ENCODE results near the gene ZNF660.

Gene ZNF660

GRCh38 chr3:44601749-44602148 lies 17.0 kb downstream of the ZNF660 start:
- no peak for DNase-seq (ENCODE audit: low spot score)
- TF ChIP-seq CTCF (IDR thresholded peaks at IDR 0.05; ENCODE audit: extremely low read depth, missing control alignments): no peak

GRCh38 chr3:44612678-44613077 lies 27.9 kb downstream of the ZNF660 start:
- TF ChIP-seq CTCF (IDR thresholded peaks at IDR 0.05; ENCODE audit: extremely low read depth, missing control alignments): no peak
- no peak for DNase-seq (ENCODE audit: low spot score)

- DNase-seq (ENCODE audit: low spot score): peak; percentile 83
- no peak for TF ChIP-seq CTCF (IDR thresholded peaks at IDR 0.05; ENCODE audit: extremely low read depth, missing control alignments)
Observed at GRCh38 chr3:44624749-44625480, 40.2 kb downstream of the ZNF660 start, which contains the start of gene ZNF197. Gene ZNF197, plus strand, starts transcription at chr3:44625036. Its CDS starts 4,119 bp downstream, at chr3:44629155.

- no peak for TF ChIP-seq CTCF (IDR thresholded peaks at IDR 0.05; ENCODE audit: extremely low read depth, missing control alignments)
- DNase-seq (ENCODE audit: low spot score): no peak
Observed at GRCh38 chr3:44628716-44629115, 44.0 kb downstream of the ZNF660 start.

- no peak for DNase-seq (ENCODE audit: low spot score)
- TF ChIP-seq CTCF (IDR thresholded peaks at IDR 0.05; ENCODE audit: extremely low read depth, missing control alignments): no peak
Observed at GRCh38 chr3:44632193-44632592, 47.4 kb downstream of the ZNF660 start.

GRCh38 chr3:44642337-44642736 lies 57.6 kb downstream of the ZNF660 start:
- DNase-seq (ENCODE audit: low spot score): no peak

More at GRCh38 chr3:44642337-44642736, 57.6 kb downstream of the ZNF660 start:
- no peak for TF ChIP-seq CTCF (IDR thresholded peaks at IDR 0.05; ENCODE audit: extremely low read depth, missing control alignments)

Measured in GM20000 (cell line).